ENCODE data around the gene IL6ST. TPM values are rescaled to one million over a fixed set of nuclear protein-coding genes. Genes with fewer than 3 reads are reported as not detected.

The IL6ST gene
- total RNA-seq, 1 experiment from 2014 or later = 39.8 TPM

- Histone ChIP-seq H3K9me3 (ENCODE audit: low read depth, low read length, poor library complexity, severe bottlenecking) (no peaks in the 10 kb centered on the region), H3K27me3 (replicated peaks; ENCODE audit: insufficient read depth, low read depth, low read length, poor library complexity) (no peaks in the 10 kb centered on the region), H3K36me3 (ENCODE audit: insufficient read depth, low read length, poor library complexity, severe bottlenecking) (no peaks in the 10 kb centered on the region), H3K4me1 (ENCODE audit: insufficient read depth, low read length, poor library complexity, severe bottlenecking) (no peaks in the 10 kb centered on the region), H3K27ac (ENCODE audit: low read depth, low read length, poor library complexity, severe bottlenecking) (no peak overlapping the region), H3K4me3 (ENCODE audit: low read depth, low read length, poor library complexity, severe bottlenecking) (no peak overlapping the region)
- CTCF ChIA-PET = no interaction called here
- POLR2A ChIA-PET (ENCODE audit: low non-redundant PET) = no interaction called here
- intact Hi-C loops (cut with micrococcal nuclease; ENCODE audit: unreplicated experiment) = no loop called here
- no TSS peak for BruUV-seq (replicated peaks)
- TF ChIP-seq EZH2 (IDR thresholded peaks at IDR 0.05; ENCODE audit: borderline replicate concordance, low read depth, low read length, poor library complexity, severe bottlenecking) (no peak), CTCF (conservative IDR thresholded peaks at IDR 0.05; ENCODE audit: low read depth, low read length) (no peak)
- no peak for DNase-seq (ENCODE audit: low spot score)
These were observed 94.7 kb downstream of the IL6ST start for GRCh38 chr5:55900068-55900467.

- H3K27me3 ChIP-seq (replicated peaks; ENCODE audit: insufficient read depth, low read depth, low read length, poor library complexity) = no peaks in the 10 kb centered on the region
- intact Hi-C loops (cut with micrococcal nuclease; ENCODE audit: unreplicated experiment) = no loop called here
- ChIA-PET POLR2A (ENCODE audit: low non-redundant PET) (no interaction called here), CTCF (no interaction called here)
- no peaks in the 10 kb centered on the region for H3K9me3 ChIP-seq (ENCODE audit: low read depth, low read length, poor library complexity, severe bottlenecking)
- no peak overlapping the region for H3K27ac ChIP-seq (ENCODE audit: low read depth, low read length, poor library complexity, severe bottlenecking)
- no peak overlapping the region for H3K4me3 ChIP-seq (ENCODE audit: low read depth, low read length, poor library complexity, severe bottlenecking)
- DNase-seq (ENCODE audit: low spot score) = no peak
- no peaks in the 10 kb centered on the region for H3K4me1 ChIP-seq (ENCODE audit: insufficient read depth, low read length, poor library complexity, severe bottlenecking)
- TF ChIP-seq CTCF (conservative IDR thresholded peaks at IDR 0.05; ENCODE audit: low read depth, low read length) (no peak), EZH2 (IDR thresholded peaks at IDR 0.05; ENCODE audit: borderline replicate concordance, low read depth, low read length, poor library complexity, severe bottlenecking) (no peak)
- no TSS peak for BruUV-seq (replicated peaks)
- H3K36me3 ChIP-seq (ENCODE audit: insufficient read depth, low read length, poor library complexity, severe bottlenecking) = no peaks in the 10 kb centered on the region
These were observed 95.4 kb downstream of the IL6ST start for GRCh38 chr5:55899344-55899743.

- no peak overlapping the region for H3K4me3 ChIP-seq (ENCODE audit: low read depth, low read length, poor library complexity, severe bottlenecking)
- no peaks in the 10 kb centered on the region for H3K36me3 ChIP-seq (ENCODE audit: insufficient read depth, low read length, poor library complexity, severe bottlenecking)
- no peaks in the 10 kb centered on the region for H3K27me3 ChIP-seq (replicated peaks; ENCODE audit: insufficient read depth, low read depth, low read length, poor library complexity)
- POLR2A ChIA-PET (ENCODE audit: low non-redundant PET) = interaction anchor here (0.6 kb wide), 1 partner anchor 79 kb away, joined by 5 read pairs; no protein-coding TSS in a partner anchor
- peak; percentile 72 for DNase-seq (ENCODE audit: low spot score)
- no TSS peak for BruUV-seq (replicated peaks)
- no peak overlapping the region for H3K27ac ChIP-seq (ENCODE audit: low read depth, low read length, poor library complexity, severe bottlenecking)
- no peaks in the 10 kb centered on the region for H3K9me3 ChIP-seq (ENCODE audit: low read depth, low read length, poor library complexity, severe bottlenecking)
- H3K4me1 ChIP-seq (ENCODE audit: insufficient read depth, low read length, poor library complexity, severe bottlenecking) = no peaks in the 10 kb centered on the region
- intact Hi-C loops (cut with micrococcal nuclease; ENCODE audit: unreplicated experiment) = no loop called here
- CTCF ChIA-PET = no interaction called here
- TF ChIP-seq EZH2 (IDR thresholded peaks at IDR 0.05; ENCODE audit: borderline replicate concordance, low read depth, low read length, poor library complexity, severe bottlenecking) (no peak), CTCF (conservative IDR thresholded peaks at IDR 0.05; ENCODE audit: low read depth, low read length) (no peak)
These were observed 96.9 kb downstream of the IL6ST start for GRCh38 chr5:55897905-55898304.

All from A673 (cell line).